ENCODE data around the gene OXSR1. TPM values are rescaled to one million over a fixed set of nuclear protein-coding genes. Genes with fewer than 3 reads are reported as not detected.

The OXSR1 gene
- total and polyA plus RNA-seq, 2 experiments from 2014 or later: 16.0 to 41.1 TPM

GRCh38 chr3:38167591-38167990 lies 2.3 kb downstream of the OXSR1 start:
- Mint-ChIP-seq H3K9me3 (0 out of 3 replicates have a peak, but pooled peaks cover 2% of the 10 kb centered on the region), H3K4me1 (peaks cover 25% of the 10 kb centered on the region), H3K27ac (no peak overlapping the region), H3K27me3 (ENCODE audit: insufficient read depth, low read depth, poor library complexity) (peaks cover 16% of the 10 kb centered on the region), H3K36me3 (ENCODE audit: low read depth) (0 out of 3 replicates have a peak, but pooled peaks cover 4% of the 10 kb centered on the region), H3K4me3 (peak overlapping the region; percentile 30; the same call in 2 of the 3 replicates)
- DNase-seq (ENCODE audit: low spot score) (no peak), ATAC-seq (no peak)
- no peak overlapping the region for H3K27ac ChIP-seq (ENCODE audit: low read depth)
- H2AFZ ChIP-seq: no peak overlapping the region
- H3F3A ChIP-seq (replicated peaks; ENCODE audit: low read depth): peaks cover 2% of the 10 kb centered on the region; the same call in 1 of the 2 replicates
- no peaks in the 10 kb centered on the region for H3K27me3 ChIP-seq (ENCODE audit: insufficient read depth)
- H3K79me2 ChIP-seq (replicated peaks; ENCODE audit: insufficient read depth): peaks cover 70% of the 10 kb centered on the region
- peaks cover 13% of the 10 kb centered on the region for H3K4me1 ChIP-seq (ENCODE audit: insufficient read depth)
- H4K20me1 ChIP-seq (replicated peaks; ENCODE audit: insufficient read depth): peaks cover 48% of the 10 kb centered on the region
- peak overlapping the region; percentile 81 for H3K4me2 ChIP-seq
- 0 out of 2 replicates have a peak overlapping the region, but pooled peaks have one; percentile 54 for H3K4me3 ChIP-seq
- no peaks in the 10 kb centered on the region for H3K36me3 ChIP-seq (ENCODE audit: insufficient read depth)
- no peaks in the 10 kb centered on the region for H3K9me2 ChIP-seq (ENCODE audit: insufficient read depth)
- no peak for TF ChIP-seq CREB1 (CRISPR knock-in tag; IDR thresholded peaks at IDR 0.05; ENCODE audit: low read depth)
- TF ChIP-seq ZNF462 (CRISPR knock-in tag; IDR thresholded peaks at IDR 0.05): no peak
- no peak for TF ChIP-seq STAT1 (IDR thresholded peaks at IDR 0.05; ENCODE audit: unreplicated experiment)
- TF ChIP-seq EZH2 (IDR thresholded peaks at IDR 0.05; ENCODE audit: low read depth, unreplicated experiment): no peak
- no peak for TF ChIP-seq EZH2phosphoT487 (IDR thresholded peaks at IDR 0.05; ENCODE audit: unreplicated experiment)
- TF ChIP-seq ETS1 (IDR thresholded peaks at IDR 0.05): no peak
- no peak for TF ChIP-seq REST (IDR thresholded peaks at IDR 0.05; ENCODE audit: unreplicated experiment)
- no peak for TF ChIP-seq ZNF331 (CRISPR knock-in tag; IDR thresholded peaks at IDR 0.05; ENCODE audit: low read depth)
- TF ChIP-seq ZNF114 (CRISPR knock-in tag; IDR thresholded peaks at IDR 0.05): no peak
- no peak for TF ChIP-seq NANOG (IDR thresholded peaks at IDR 0.05; ENCODE audit: borderline replicate concordance)
- TF ChIP-seq JUNB (IDR thresholded peaks at IDR 0.05; ENCODE audit: unreplicated experiment): no peak
- TF ChIP-seq CTCF (conservative IDR thresholded peaks at IDR 0.05; ENCODE audit: low read depth in 2 of 2): no peak
- TF ChIP-seq POLR2AphosphoS5 (IDR thresholded peaks at IDR 0.05; ENCODE audit: low read depth): no peak
